GM21423 (cell line): Measurements from ENCODE around the gene CABP2.
A peak's percentile ranks its signal among the peaks of the same experiment; 100 is the strongest.
"Not testable (repeated sequence)": the region's sequence is repeated elsewhere in the genome, so short reads cannot be mapped to it uniquely, and the experiment has no call there.

ENCODE experiments used
- ATAC-seq: cut with Tn5 transposase; IDR thresholded peaks from one replicate; pipeline ENCODE4 v1.9.1; 2021; ENCODE audit warnings: mild to moderate bottlenecking, moderate library complexity; ENCODE audit not compliant: unreplicated experiment

Gene CABP2

DNA sequence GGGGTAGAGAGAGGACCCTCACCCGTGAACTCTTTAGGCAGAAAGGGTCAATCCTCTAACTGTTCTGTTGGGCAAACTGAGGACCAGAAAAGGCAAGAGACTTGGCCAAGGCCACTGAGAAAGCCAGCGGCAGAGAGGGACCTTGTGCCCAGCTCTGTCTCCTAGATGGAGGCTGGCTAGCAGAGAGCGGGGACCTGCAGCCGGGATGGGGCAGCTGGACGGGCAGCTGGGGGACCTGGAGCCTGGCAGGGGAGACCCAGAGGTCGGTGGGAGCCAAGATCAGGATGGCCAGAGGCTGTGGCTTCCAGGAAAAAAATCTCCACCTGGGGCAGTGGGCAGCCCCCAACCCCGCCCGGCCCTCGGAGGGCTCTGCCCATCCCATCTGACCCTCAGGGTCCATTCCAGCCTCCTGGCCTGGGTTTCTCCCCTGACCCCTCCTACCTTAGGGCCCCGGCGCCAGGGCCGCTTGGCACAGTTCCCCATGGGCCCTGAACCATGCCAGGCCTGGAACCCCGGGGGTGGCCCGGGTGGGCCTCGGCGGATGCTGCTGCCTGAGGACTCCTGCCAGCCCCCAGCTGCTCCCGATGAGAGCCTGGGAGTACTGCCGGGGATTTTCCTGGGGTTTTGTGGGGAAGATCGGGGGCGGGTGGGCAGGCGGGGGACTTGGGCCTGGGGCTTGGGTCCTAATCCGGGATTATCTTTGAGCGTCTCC, at the start of gene CABP2:
TSS of gene CABP2 (minus strand) at position 603 of the 712 bp plus-strand sequence. CDS start at position 483, 120 bp downstream.
- no peak for ATAC-seq

GRCh38 chr11:67572747-67573419, 49.6 kb upstream of the CABP2 start:
- ATAC-seq, result no peak

GRCh38 chr11:67572305-67572704, 49.1 kb upstream of the CABP2 start:
- no peak for ATAC-seq

GRCh38 chr11:67571443-67571842, 48.2 kb upstream of the CABP2 start:
- no peak for ATAC-seq

DNA sequence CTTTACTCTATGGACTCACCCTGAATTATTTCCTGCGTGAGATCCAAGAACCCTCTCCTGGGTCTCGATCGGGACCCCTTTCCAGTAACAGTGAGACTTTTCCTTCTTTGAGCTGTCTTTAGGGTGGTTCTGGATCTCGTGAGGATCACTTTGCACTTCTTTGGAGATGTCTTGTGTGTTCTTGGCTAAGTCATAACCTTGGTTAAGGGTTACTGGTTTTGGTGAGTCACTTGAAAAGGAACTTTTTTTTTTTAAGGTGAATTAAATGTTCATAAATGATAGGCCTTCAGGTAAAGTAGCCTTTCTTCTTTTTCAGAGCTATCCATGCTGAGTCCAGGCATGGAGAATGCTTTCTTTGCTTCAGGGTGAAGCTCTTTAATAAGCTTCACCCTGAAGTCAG, 41.0 kb upstream of the CABP2 start:
- no peak for ATAC-seq

DNA sequence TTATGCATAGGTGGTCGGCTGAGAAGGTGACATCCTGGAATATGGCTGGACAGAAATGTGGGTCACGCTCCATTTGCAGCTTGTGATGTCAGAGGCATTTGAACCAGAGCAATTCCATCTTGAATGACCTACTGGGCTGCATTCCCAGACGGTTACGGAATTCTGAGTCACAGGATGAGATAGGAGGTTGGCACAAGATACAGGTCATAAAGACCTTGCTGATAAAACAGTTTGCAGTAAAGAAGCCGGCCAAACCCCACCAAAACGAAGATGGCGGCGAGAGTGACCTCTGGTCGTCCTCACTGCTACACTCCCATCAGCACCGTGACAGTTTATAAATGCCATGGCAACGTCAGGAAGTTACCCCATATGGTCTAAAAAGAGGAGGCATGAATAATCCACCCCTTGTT, 40.5 kb upstream of the CABP2 start:
- not testable (repeated sequence) for ATAC-seq

- ATAC-seq, result no peak
Measured at GRCh38 chr11:67562963-67563704, 39.9 kb upstream of the CABP2 start.

- peak; percentile 79 for ATAC-seq
Measured at GRCh38 chr11:67561971-67562619, 38.8 kb upstream of the CABP2 start.

DNA sequence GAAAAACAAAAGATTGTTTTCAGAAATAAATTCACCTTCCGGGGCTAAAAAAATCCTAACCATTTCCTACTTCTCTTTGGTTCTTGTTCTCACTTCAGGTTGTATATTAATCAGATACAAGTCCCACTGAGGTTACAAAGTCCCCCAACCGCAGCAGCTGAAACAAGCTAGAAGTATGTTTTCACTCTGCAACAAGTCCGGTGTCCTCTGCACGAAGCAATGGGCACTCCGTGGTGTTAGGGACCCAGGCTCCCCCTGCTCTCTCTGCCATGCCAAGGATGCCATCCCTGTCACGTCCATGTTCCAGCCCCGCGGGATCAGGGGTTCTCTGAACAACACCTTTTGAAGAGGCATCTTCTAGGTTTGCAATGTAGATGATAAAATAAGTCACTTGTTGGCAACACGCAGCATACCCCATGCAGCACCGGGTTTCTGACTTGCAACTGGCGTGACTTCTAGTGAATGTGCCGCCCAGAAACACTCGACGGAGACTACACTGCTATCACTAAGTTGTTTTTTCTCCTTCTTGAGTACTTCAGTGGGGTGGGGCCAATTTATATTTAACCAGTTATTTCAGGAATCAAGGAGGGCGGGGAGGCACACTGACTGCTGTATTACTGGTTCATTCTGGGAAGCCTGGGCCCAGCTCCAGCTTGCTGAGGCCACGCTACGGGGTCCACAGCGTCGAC, 35.0 kb upstream of the CABP2 start:
- no peak for ATAC-seq

GRCh38 chr11:67556244-67556643, 33.0 kb upstream of the CABP2 start:
- ATAC-seq, result no peak

DNA sequence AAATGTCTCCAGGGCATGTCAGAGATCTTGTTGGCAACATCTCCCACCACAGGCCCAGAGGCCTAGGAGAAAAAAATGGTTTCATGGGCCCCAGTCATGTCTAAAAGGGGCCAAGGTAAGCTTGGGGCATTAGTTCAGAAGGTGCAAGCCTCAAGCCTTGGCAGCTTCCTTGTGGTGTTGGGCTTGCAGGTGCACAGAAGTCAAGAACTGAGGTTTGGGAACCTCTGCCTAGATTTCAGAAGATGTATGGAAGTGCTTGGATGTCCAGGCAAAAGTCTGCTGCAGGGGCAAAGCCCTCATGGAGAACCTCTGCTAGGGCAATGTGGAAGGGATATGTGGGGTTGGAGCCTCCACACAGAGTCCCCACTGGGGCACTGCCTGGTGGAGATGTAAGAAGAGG, 28.5 kb upstream of the CABP2 start:
- ATAC-seq, result not testable (repeated sequence)

DNA sequence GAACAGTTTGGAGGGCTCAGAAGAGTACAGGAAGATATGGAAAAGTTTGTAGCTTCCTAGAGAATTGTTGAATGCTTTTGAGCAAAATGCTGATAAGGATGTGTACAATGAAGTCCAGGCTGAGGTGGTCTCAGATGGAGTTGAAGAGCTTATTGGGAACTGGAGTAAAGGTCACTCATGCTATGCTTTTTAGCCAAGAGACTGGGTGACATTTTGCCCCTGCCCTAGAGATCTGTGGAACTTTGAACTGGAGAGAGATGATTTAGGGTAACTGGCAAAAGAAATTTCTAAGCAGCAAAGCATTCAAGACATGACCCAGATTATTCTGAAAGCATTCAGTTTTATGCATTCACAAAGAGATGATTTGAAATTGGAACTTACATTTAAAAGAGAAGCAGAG, 27.9 kb upstream of the CABP2 start:
- no peak for ATAC-seq

- no peak for ATAC-seq
Measured at GRCh38 chr11:67548555-67549110, 25.4 kb upstream of the CABP2 start.

DNA sequence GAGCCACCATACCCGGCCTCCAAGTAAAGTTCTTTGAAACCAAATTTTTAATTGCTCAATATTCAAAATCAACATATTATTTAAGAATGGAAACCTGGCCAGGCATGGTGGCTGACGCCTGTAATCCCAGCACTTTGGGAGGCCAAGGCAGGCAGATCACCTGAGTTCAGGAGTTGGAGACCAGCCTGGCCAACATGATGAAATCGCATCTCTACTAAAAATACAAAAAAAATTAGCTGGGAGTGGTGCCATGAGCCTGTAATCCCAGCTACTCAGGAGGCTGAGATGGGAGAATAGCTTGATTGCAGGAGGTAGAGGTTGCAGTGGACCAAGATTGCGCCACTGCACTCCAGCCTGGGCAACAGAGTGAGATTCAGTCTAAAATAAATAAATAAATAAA, 24.9 kb upstream of the CABP2 start:
- ATAC-seq, result not testable (repeated sequence)

- ATAC-seq, result no peak
Measured at GRCh38 chr11:67545280-67545679, 22.0 kb upstream of the CABP2 start.

DNA sequence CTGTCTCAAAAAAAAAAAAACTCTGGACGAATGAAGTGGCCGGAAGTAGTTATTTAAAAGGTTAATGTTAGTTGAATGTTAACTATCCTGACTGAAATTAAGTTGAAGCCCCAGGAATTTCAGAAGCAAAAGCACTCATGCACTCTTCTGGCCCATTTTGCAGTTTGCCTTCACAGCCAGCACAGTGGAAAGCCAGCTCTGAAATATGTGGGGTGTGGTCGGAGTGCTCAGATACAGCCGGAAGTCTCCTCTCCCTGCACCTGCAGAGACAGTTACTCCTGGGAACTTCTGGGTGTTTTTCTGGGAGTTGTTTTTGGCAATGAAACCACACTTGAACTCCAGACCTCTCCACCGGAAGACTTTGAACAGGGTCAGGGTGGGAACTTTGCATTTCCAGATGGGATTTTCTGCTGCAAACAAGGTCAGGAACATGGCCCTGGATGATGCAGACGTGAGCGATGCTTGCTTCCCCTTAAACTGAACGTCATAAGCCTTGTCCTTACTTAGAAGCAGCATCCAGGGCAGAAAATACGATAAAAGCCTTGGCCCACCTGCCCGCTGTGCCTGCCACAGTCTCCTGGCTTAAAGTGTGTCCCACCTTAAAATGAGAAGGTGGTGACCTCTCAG, 21.5 kb upstream of the CABP2 start:
- no peak for ATAC-seq

DNA sequence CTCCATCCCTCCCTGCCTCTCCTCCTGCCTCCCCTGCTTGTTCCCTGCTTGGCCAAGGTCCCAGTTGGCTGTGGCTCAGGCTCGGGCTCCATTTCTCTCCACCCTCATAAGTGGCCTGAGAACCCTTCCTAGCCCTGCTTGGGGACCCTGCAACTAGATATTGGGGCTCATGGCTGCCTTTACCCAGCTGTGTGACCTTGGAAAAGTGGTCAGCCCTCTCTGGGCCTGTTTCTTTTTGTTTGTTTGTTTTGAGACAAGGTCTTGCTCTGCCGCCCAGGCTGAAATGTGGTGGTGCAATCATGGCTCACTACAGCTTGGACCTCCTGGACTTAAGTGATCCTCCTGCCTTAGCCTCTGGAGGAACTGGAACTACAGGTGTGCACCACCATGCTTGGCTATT, 20.3 kb upstream of the CABP2 start:
- ATAC-seq, result no peak

DNA sequence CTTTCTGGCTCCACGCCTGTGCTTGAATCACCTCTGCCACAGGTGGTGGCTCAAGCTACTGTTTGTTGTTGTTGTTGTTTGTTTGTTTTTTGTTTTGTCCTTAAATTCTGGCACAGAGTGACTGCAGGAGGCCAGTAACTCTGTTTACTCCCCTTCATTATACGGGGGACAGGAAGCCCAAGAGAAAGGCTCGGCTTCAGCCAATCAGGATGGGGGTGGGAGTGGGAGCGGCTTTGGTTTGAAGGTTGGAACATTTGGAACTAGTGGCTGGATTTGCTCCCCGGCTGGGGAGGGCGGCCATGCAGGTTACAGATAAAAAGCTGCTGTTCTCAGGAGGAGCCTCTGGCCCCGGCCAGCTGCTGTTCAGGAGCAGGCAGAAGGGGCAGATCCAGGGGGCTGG, 19.7 kb upstream of the CABP2 start:
- no peak for ATAC-seq

- ATAC-seq, result no peak
Measured at GRCh38 chr11:67542169-67542568, 18.9 kb upstream of the CABP2 start.

- ATAC-seq, result no peak
Measured at GRCh38 chr11:67541198-67541597, 18.0 kb upstream of the CABP2 start.
